Sigmoid colon (tissue), 7 donors: ENCODE data around the gene HHIP. TPM values are rescaled to one million over a fixed set of nuclear protein-coding genes. Genes with fewer than 3 reads are reported as not detected.

Source experiments
- DNase-seq: peaks from one replicate; pipeline ENCODE4 v3.0.0-alpha.2; 2019
- H3K27ac ChIP-seq, 4 donors: fragments of 200-600 bp; sonication (generic); one replicate each; pipeline ENCODE4 v1.5.1; 2016 to 2019; ENCODE audit warnings: mild to moderate bottlenecking in 1 of 4
- H3K27me3 ChIP-seq, 3 donors: fragments of 200-600 bp; sonication (generic); one replicate each; pipeline ENCODE4 v1.5.1; 2019; ENCODE audit warnings: mild to moderate bottlenecking in 1 of 3
- H3K36me3 ChIP-seq, 4 donors: fragments of 200-600 bp; sonication (generic); one replicate each; pipeline ENCODE4 v1.5.1; 2016 to 2019
- H3K4me1 ChIP-seq, 4 donors: fragments of 200-600 bp; sonication (generic); one replicate each; pipeline ENCODE4 v1.5.1; 2017 to 2019
- H3K4me3 ChIP-seq, 4 donors: fragments of 200-600 bp; sonication (generic); one replicate each; pipeline ENCODE4 v1.5.1; 2017 to 2019; ENCODE audit warnings: mild to moderate bottlenecking in 2 of 4, moderate library complexity in 1 of 4
- H3K9me3 ChIP-seq, 4 donors: fragments of 200-600 bp in 3 of 4; sonication (generic) in 3 of 4; one replicate each; pipeline versions ENCODE4 v1.5.1 to v1.6.1; 2013 to 2019
- CTCF ChIP-seq, 4 experiments: fragments of 450-650 bp in 3 of 4; fragments of 200-600 bp in 1 of 4; IDR thresholded peaks; one replicate each; pipeline ENCODE4 v1.5.1; 2016 to 2019; ENCODE audit warnings: antibody characterized with exemption in 4 of 4, mild to moderate bottlenecking in 3 of 4, moderate library complexity in 2 of 4
- EP300 ChIP-seq, 4 donors: sonication (generic); formaldehyde crosslinking; IDR thresholded peaks; one replicate each; pipeline ENCODE4 v1.6.1; 2017; ENCODE audit warnings: antibody characterized with exemption in 4 of 4
- POLR2A ChIP-seq, 2 donors: fragments of 450-650 bp; IDR thresholded peaks; one replicate each; pipeline ENCODE4 v1.6.1; 2016; ENCODE audit warnings: antibody characterized with exemption in 2 of 2, mild to moderate bottlenecking in 2 of 2, moderate library complexity in 2 of 2
- POLR2AphosphoS5 ChIP-seq, 4 donors: sonication (generic); formaldehyde crosslinking; IDR thresholded peaks; one replicate each; pipeline ENCODE4 v1.6.1; 2017; ENCODE audit warnings: antibody characterized with exemption in 4 of 4
- WGBS, 2 donors: extraction: QIAGEN DNeasy Blood & Tissue Kit; methylation state at CpG; one replicate each; pipeline ENCODE4 v1.1.7; 2013; 5-methylcytosine and 5-hydroxymethylcytosine counted together
- intact Hi-C: fragments of 100-400 bp; cut with DNase I; formaldehyde crosslinking; loops from one replicate; pipeline ENCODE4 v1.15.1; 2023
- polyA plus RNA-seq, 3 donors: library from polyadenylated mRNA; stranded (reverse); fragments of 200-250 nt; gene quantifications; one replicate each; pipeline ENCODE4 v1.2.3, GENCODE V29; 2013
- total RNA-seq, 4 donors: library from RNA; depleted of rRNA; stranded (reverse); fragments of >200 nt; gene quantifications; one replicate each; pipeline ENCODE4 v1.1.0, GENCODE V29; 2016
- donor health status: healthy with polysubstance abuse.
- donor health status: Bipolar disorder and iron deficiency.
- donor health status: healthy.

The HHIP gene
- total and polyA plus RNA-seq, 7 donors, result 0.16 to 2.1 (median 0.58) TPM; not detected in 1

DNA sequence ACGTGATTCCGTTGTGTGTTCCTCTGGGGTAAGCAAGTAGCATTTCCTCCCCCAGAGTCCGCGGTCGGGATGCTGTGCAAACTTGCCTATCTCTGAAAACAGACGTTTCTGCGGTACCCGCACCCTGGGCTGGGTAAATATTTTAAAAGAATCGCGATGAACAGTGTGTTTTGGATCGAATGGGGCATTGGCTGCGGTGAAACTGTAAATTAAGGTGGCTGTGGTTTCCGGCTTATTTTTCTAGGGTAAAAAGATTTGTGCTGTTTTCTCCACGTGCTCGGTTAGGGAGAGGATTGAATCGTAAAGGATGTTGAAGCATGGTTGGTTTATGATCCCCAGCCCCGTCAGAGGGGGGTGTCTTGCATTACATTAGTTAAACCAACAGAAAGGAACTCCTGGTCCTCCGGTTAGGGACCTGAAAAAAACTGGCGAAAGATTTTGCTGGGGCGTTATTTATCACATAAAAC, 1.2 kb downstream of the HHIP start:
- H3K27ac ChIP-seq, result no peak overlapping the region
- WGBS, 2 donors, result 1 to 5% methylated on average over 20 of the region's 20 CpGs
- H3K4me1 ChIP-seq, result peaks cover 0 to 23% (median 21%) of the 10 kb centered on the region in 4 donors
- peak overlapping the region in 3 of 4 donors; percentile 48 to 56 (median 53) for H3K4me3 ChIP-seq
- peaks cover 3 to 59% (median 11%) of the 10 kb centered on the region in 3 donors for H3K27me3 ChIP-seq
- TF ChIP-seq POLR2A (IDR thresholded peaks at IDR 0.05) (no peak), CTCF (IDR thresholded peaks at IDR 0.05) (no peak), POLR2AphosphoS5 (IDR thresholded peaks at IDR 0.05) (no peak), EP300 (IDR thresholded peaks at IDR 0.05) (no peak)
- H3K36me3 ChIP-seq, result no peaks in the 10 kb centered on the region
- DNase-seq, result no peak
- H3K9me3 ChIP-seq, result no peaks in the 10 kb centered on the region
- intact Hi-C loops, result no loop called here

DNA sequence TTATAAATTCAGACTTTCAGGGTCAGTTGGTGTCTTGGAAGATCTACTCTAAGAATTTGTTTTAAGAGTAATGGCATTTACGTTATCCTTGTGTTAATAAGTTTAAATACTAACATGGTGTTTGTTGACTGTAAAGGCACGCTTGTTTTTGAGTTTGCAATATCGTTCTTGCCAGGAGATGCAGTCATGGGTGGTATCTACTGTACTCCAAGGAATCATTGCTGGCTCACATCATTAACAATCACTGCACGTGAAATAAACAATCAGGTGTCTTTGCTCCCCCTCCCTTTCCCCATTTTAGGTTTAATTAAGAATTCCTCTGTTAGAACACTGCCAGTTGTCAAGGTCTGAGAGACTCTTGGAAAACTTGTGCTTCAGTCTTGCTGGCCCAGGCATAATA, 1.6 kb downstream of the HHIP start:
- H3K36me3 ChIP-seq, result no peaks in the 10 kb centered on the region
- no peak overlapping the region for H3K27ac ChIP-seq
- peaks cover 3 to 59% (median 11%) of the 10 kb centered on the region in 3 donors for H3K27me3 ChIP-seq
- 17 to 28% methylated on average over 4 of the region's 4 CpGs for WGBS, 2 donors
- intact Hi-C loops, result no loop called here
- H3K9me3 ChIP-seq, result no peaks in the 10 kb centered on the region
- no peak overlapping the region for H3K4me3 ChIP-seq
- H3K4me1 ChIP-seq, result peaks cover 0 to 23% (median 21%) of the 10 kb centered on the region in 4 donors
- DNase-seq, result no peak
- TF ChIP-seq POLR2AphosphoS5 (IDR thresholded peaks at IDR 0.05) (no peak), POLR2A (IDR thresholded peaks at IDR 0.05) (no peak), CTCF (IDR thresholded peaks at IDR 0.05) (no peak), EP300 (IDR thresholded peaks at IDR 0.05) (no peak)

DNA sequence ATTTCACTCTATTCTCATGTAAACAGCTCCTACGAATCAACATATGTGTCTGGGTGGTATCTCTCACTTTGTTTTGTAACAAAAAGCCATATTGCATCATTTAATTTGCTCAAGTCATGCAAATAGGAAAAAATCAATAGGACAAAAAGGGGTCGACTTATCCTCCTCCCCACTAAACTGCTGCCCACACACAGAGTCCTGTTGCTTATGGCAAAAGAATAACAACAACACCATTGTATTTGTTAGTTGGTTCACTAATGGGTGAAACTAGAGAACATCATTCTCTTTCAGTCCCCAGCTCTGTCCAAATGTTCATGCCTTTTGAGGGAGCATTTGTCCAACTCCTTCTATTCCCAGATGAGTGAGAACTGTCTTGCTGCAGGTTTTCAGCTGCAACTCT, 2.1 kb downstream of the HHIP start:
- no peaks in the 10 kb centered on the region for H3K9me3 ChIP-seq
- WGBS, 2 donors, result 28 to 45% methylated on average over 2 of the region's 2 CpGs
- TF ChIP-seq POLR2AphosphoS5 (IDR thresholded peaks at IDR 0.05) (no peak), EP300 (IDR thresholded peaks at IDR 0.05) (no peak), CTCF (IDR thresholded peaks at IDR 0.05) (no peak), POLR2A (IDR thresholded peaks at IDR 0.05) (no peak)
- no peak overlapping the region for H3K27ac ChIP-seq
- H3K36me3 ChIP-seq, result no peaks in the 10 kb centered on the region
- intact Hi-C loops, result no loop called here
- peaks cover 3 to 59% (median 11%) of the 10 kb centered on the region in 3 donors for H3K27me3 ChIP-seq
- H3K4me1 ChIP-seq, result peaks cover 0 to 23% (median 21%) of the 10 kb centered on the region in 4 donors
- no peak for DNase-seq
- H3K4me3 ChIP-seq, result no peak overlapping the region

DNA sequence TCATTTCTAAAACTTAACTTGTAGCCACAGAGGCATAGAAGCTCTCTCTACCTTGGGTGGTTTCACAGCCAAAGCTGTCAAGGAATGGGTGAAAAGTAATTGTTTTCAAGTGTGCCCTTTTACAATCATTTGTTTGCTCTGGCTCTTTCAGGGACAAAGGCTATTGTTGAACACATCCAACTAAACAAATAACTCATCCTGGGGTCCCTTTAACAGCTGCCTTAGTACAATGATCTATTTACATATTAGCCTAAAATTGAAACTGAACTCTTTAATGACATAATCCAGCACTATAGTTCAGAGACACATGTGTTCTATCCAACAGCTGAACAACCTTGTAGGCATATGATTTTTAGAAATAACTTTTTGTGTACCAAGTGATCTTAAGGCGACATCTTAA, 3.7 kb downstream of the HHIP start:
- intact Hi-C loops, result no loop called here
- H3K4me1 ChIP-seq, result peaks cover 0 to 23% (median 21%) of the 10 kb centered on the region in 4 donors
- H3K4me3 ChIP-seq, result no peak overlapping the region
- H3K9me3 ChIP-seq, result no peaks in the 10 kb centered on the region
- H3K27ac ChIP-seq, result no peak overlapping the region
- H3K27me3 ChIP-seq, result peaks cover 3 to 59% (median 11%) of the 10 kb centered on the region in 3 donors
- WGBS, 2 donors, result 84 to 86% methylated on average over 1 of the region's 1 CpG
- TF ChIP-seq CTCF (IDR thresholded peaks at IDR 0.05), result no peak
- TF ChIP-seq POLR2A (IDR thresholded peaks at IDR 0.05), result no peak
- TF ChIP-seq EP300 (IDR thresholded peaks at IDR 0.05), result no peak
- TF ChIP-seq POLR2AphosphoS5 (IDR thresholded peaks at IDR 0.05), result no peak
- H3K36me3 ChIP-seq, result no peaks in the 10 kb centered on the region
- DNase-seq, result no peak
